ENCODE data around the gene ZNF621.
"Not testable (repeated sequence)": the region's sequence is repeated elsewhere in the genome, so short reads cannot be mapped to it uniquely, and the experiment has no call there.

Gene ZNF621

GRCh38 chr3:40534283-40534682 is 9.5 kb downstream of the ZNF621 start:
- DNase-seq (ENCODE audit: low spot score) (no peak), FAIRE-seq (no peak)

GRCh38 chr3:40546816-40547215 is 22.1 kb downstream of the ZNF621 start:
- DNase-seq (ENCODE audit: low spot score): peak; percentile 38
- FAIRE-seq: no peak

GRCh38 chr3:40550167-40550566 is 25.4 kb downstream of the ZNF621 start:
- DNase-seq (ENCODE audit: low spot score) (no peak), FAIRE-seq (no peak)

DNA sequence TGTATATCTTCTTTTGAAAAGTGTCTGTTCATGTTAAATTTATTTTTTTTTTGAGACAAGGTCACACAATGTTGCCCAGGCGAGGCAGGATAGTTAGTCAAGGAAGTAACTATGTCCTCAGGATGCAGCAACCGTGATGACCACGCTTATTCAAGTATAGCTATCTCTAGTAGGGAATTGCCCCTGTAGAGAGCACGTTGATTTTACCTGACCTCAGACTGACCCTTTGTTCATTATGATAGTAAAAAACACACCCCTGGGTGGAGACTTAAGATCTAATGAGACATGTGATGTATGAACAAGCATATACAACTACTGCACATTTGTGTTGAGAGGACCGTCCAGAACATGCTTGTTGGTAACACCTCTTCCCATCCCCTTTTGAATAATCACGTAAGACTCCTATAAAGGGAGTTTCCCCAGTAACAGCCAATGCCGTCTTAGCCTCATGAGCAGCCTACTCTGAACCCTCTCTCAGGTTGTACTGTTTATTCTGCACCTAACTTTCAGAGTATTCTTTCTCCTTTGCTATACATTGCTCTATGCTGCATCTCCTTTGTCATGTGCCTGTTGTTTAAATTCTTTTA is 32.9 kb downstream of the ZNF621 start:
- no peak for DNase-seq (ENCODE audit: low spot score)
- FAIRE-seq: peak; percentile 72

DNA sequence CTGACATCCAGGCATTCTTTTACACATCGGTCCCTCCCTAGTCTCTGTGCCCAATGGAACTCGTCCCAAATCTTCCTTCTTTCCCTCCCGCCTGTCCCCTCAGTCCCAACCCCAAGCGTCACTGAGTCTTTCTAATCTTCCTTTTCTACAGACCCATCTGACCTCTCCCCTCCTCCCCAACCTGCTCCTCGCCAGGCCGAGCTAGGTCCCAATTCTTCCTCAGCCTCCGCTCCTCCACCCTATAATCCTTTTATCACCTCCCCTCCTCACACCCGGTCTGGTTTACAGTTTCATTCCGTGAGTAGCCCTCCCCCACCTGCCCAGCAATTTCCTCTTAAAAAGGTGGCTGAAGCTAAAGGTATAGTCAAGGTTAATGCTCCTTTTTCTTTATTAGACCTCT is 37.7 kb downstream of the ZNF621 start:
- not testable (repeated sequence) for DNase-seq (ENCODE audit: low spot score); FAIRE-seq

DNA sequence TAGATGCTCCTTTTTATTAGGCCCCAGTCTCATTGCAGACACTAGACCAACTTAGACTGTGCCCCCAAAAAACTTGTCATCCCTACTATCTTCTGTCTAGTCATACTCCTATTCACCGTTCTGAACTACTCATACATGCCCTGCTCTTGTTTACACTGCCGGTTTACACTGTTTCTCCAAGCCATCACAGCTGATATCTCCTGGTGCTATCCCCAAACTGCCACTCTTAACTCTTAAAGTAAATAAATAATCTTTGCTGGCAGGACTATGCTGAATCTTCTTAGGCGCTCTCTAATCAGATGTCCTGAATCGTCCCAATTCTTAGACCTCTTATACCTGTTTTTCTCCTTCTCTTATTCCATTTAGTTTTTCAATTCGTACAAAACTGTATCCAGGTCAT is 40.9 kb downstream of the ZNF621 start:
- not testable (repeated sequence) for DNase-seq (ENCODE audit: low spot score); FAIRE-seq

GRCh38 chr3:40566694-40567093 is 41.9 kb downstream of the ZNF621 start:
- FAIRE-seq: no peak

GRCh38 chr3:40572588-40572987 is 47.8 kb downstream of the ZNF621 start:
- FAIRE-seq (no peak), DNase-seq (ENCODE audit: low spot score) (no peak)

More at GRCh38 chr3:40566694-40567093, 41.9 kb downstream of the ZNF621 start:
- DNase-seq (ENCODE audit: low spot score): no peak

- DNase-seq (ENCODE audit: low spot score): no peak
- FAIRE-seq: no peak
Measured at GRCh38 chr3:40574050-40574449, 49.3 kb downstream of the ZNF621 start.

DNA sequence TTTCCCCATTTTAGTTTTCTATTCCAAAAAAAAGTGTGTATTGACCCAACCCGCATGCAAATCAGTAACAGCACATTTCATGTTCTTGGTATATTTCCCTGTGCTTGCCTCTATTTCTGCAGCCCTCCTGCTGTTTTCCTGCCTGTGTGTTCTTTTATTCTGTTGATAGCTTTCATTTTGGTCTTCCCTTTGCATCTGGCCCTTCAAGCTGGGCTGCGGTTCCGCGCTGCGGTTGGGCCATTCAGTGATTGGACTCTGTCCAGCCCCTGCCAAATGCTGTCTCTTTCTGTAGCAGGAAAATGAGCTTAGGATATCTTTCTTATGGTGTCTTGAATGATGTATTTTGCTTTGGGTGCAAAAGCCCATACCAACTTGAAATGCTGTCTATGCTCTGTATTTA is 49.9 kb downstream of the ZNF621 start:
- FAIRE-seq (no peak), DNase-seq (ENCODE audit: low spot score) (peak; percentile 29)

- no peak for DNase-seq (ENCODE audit: low spot score)
- no peak for FAIRE-seq
Measured at GRCh38 chr3:40576396-40576795, 51.6 kb downstream of the ZNF621 start.

DNA sequence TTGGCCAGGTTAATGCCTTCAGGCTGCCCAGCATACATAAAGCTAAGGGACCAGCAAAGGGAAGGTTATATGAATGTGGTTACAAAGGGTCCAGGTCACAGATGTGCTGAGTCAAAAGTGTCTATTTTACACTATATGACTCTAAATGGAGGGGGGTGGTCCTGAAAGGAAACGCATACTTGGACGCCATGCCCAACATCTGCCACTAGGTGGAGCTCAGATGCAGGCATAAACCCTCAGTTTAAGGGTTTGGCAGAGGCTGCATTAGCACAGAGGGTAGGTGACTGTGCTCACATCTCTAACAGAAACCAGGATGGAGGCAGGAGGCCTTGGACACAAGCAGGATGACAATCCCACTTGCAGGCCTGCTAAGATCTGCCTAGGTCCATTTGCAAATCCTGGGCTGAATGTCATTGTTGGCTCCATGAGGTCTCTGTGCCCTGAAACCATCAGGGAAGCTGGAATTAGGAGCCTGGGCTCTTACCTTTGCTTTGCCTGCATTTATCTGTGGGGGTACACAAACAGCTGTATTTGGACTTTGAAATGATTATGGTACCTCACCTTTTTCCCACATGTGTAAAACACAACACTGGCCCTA is 55.8 kb downstream of the ZNF621 start:
- peak; percentile 77 for FAIRE-seq
- peak; percentile 71 for DNase-seq (ENCODE audit: low spot score)

- no peak for FAIRE-seq
- no peak for DNase-seq (ENCODE audit: low spot score)
Measured at GRCh38 chr3:40581166-40581565, 56.4 kb downstream of the ZNF621 start.

- no peak for DNase-seq (ENCODE audit: low spot score)
- no peak for FAIRE-seq
Measured at GRCh38 chr3:40582401-40583027, 57.8 kb downstream of the ZNF621 start.

- FAIRE-seq (no peak), DNase-seq (ENCODE audit: low spot score) (no peak)
Measured at GRCh38 chr3:40583691-40584090, 58.9 kb downstream of the ZNF621 start.

GRCh38 chr3:40584625-40585189 is 59.9 kb downstream of the ZNF621 start:
- DNase-seq (ENCODE audit: low spot score) (peak; percentile 80), FAIRE-seq (no peak)

- DNase-seq (ENCODE audit: low spot score) (no peak), FAIRE-seq (no peak)
Measured at GRCh38 chr3:40585381-40586016, 60.7 kb downstream of the ZNF621 start.

DNA sequence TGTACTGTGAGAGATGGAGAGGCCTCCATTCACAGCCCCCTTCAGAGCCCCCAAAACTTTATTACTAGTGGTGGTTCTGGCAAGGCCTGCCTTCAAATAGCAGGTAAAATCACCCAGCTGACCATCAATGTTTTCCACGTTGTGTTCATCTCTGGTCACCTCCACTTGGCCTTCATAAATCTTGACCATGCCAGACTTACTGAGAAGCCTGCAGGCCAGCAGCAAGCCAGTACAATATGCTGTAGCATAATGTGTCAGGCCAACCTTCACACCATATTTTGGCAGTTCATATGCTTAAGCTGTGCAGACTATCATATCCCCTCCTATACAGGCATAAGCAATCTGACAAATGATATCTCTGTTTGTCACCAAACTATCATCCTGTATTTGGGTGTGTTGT is 62.1 kb downstream of the ZNF621 start:
- no peak for DNase-seq (ENCODE audit: low spot score)
- FAIRE-seq: no peak

DNA sequence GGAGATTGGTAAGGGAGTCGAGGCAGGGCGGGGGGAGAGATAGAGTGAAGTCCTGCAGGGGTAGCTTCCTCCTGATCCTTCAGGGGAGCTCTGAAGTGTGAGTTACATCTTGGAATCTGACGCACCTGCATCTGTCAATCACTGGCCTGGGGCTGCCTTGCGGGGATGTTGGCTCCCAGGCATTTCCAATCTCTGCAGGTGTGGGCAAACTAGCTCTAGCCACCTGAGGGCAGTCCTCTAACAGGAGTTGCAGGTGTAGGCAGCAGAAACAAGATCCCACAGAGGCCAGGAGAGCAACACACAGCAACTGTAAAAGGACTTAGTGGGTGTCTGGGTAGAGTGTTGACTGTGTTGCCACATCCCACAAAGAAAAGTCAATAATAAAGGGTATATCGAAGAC is 63.6 kb downstream of the ZNF621 start:
- no peak for FAIRE-seq

More for the DNA sequence above, 63.6 kb downstream of the ZNF621 start:
- no peak for DNase-seq (ENCODE audit: low spot score)

Data from urothelium cell line (cell line).